ENCODE measurements around the gene CBLIF. TPM values are rescaled to one million over a fixed set of nuclear protein-coding genes. Genes with fewer than 3 reads are reported as not detected.
"Not testable (repeated sequence)": the region's sequence is repeated elsewhere in the genome, so short reads cannot be mapped to it uniquely, and the experiment has no call there.

CBLIF gene
- total RNA-seq, 4 donors from 2014 or later: not detected

GRCh38 chr11:59787816-59788215, 57.5 kb downstream of the CBLIF start:
- no peak for TF ChIP-seq CTCF (IDR thresholded peaks at IDR 0.05)
- no peak for TF ChIP-seq POLR2A (IDR thresholded peaks at IDR 0.05)
- H3K4me3 ChIP-seq (ENCODE audit: low read depth, poor library complexity, severe bottlenecking): no peak overlapping the region
- no peak for DNase-seq (ENCODE audit: low spot score in 2 of 2)
- 62 to 69% methylated on average over 3 of the region's 3 CpGs for WGBS, 2 donors
- intact Hi-C loops (cut with DNase I; ENCODE audit: low total_unique reads): loop anchor here (5.0 kb wide), 1 partner anchor 441 kb away; no protein-coding TSS in a partner anchor

- TF ChIP-seq POLR2A (IDR thresholded peaks at IDR 0.05): no peak
- TF ChIP-seq CTCF (IDR thresholded peaks at IDR 0.05): no peak
- WGBS, 2 donors: 77 to 80% methylated on average over 4 of the region's 4 CpGs
Measured at GRCh38 chr11:59787255-59787588, 58.1 kb downstream of the CBLIF start.

DNA sequence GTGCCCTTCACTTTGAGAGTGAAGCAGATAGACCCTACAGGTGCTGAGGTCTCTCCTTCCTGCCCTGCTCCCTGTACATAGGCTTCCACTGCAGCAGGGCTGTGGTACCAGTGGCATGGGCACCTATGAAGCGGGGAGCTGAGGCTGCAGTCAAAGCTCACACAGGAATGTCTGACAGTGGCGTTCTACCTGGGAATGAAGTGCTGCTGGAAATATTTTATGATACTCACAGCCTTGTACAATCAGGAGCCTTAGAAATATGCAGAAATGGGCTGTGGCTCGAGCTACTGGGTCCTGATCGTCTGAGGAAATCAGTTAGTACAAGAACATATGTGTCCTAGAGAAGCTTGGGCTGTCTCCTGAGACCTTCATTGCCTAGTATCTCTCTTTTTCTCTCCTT, 59.5 kb downstream of the CBLIF start:
- WGBS, 2 donors: 91 to 92% methylated on average over 4 of the region's 4 CpGs
- H3K4me3 ChIP-seq (ENCODE audit: low read depth, poor library complexity, severe bottlenecking): no peak overlapping the region
- DNase-seq (ENCODE audit: low spot score in 2 of 2): no peak
- no peak for TF ChIP-seq CTCF (IDR thresholded peaks at IDR 0.05)
- no peak for TF ChIP-seq POLR2A (IDR thresholded peaks at IDR 0.05)
- intact Hi-C loops (cut with DNase I; ENCODE audit: low total_unique reads): loop anchor here (5.0 kb wide), 1 partner anchor 439 kb away; no protein-coding TSS in a partner anchor

More at GRCh38 chr11:59787255-59787588, 58.1 kb downstream of the CBLIF start:
- intact Hi-C loops (cut with DNase I; ENCODE audit: low total_unique reads): loop anchor here (5.0 kb wide), 1 partner anchor 440 kb away; no protein-coding TSS in a partner anchor
- no peak overlapping the region for H3K4me3 ChIP-seq (ENCODE audit: low read depth, poor library complexity, severe bottlenecking)
- no peak for DNase-seq (ENCODE audit: low spot score in 2 of 2)

DNA sequence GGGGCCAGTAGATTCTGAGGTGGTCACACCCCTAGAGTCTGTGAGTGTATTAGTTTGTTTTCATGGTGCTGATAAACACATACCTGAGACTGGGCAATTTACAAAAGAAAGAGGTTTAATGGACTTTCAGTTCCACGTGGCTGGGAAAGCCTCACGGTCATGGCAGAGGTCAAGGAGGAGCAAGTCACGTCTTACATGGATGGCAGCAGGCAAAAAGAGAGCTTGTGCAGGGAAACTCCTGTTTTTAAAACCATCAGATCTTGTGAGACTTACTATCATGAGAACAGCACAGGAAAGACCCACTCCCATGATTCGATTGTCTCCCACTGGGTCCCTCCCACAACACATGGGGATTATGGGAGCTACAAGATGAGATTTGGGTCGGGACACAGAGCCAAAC, 60.9 kb downstream of the CBLIF start:
- 78 to 84% methylated on average over 5 of the region's 5 CpGs for WGBS, 2 donors
- DNase-seq (ENCODE audit: low spot score in 2 of 2); H3K4me3 ChIP-seq (ENCODE audit: low read depth, poor library complexity, severe bottlenecking); intact Hi-C loops (cut with DNase I; ENCODE audit: low total_unique reads): not testable (repeated sequence)

DNA sequence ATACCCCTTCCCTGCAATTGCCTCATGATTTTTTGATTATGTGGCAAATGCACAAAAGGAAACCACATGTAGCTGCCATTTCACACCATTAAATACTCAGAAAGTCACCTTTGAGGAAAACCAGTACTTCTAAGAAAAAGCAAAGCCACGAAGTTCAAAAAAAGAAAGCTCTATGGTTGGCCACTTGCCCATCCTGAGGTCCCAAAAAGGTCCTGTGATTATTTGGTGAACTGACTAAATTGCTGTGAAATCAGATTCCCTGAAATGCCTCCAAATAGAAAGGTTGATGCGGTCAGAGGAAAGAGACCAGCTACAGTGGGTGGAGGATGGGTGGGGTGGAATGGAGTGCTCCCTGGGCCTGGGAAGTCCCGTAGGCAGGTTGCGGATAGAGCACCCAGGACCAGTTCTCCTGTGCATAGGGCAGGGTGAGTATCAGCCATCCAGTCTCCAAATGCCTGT, 61.6 kb downstream of the CBLIF start:
- no peak for DNase-seq (ENCODE audit: low spot score in 2 of 2)
- no peak overlapping the region for H3K4me3 ChIP-seq (ENCODE audit: low read depth, poor library complexity, severe bottlenecking)
- WGBS, 2 donors: 85 to 88% methylated on average over 4 of the region's 4 CpGs
- intact Hi-C loops (cut with DNase I; ENCODE audit: low total_unique reads): no loop called here
- TF ChIP-seq POLR2A (IDR thresholded peaks at IDR 0.05) (no peak), CTCF (IDR thresholded peaks at IDR 0.05) (no peak)

- TF ChIP-seq CTCF (IDR thresholded peaks at IDR 0.05): no peak
- no peak for TF ChIP-seq POLR2A (IDR thresholded peaks at IDR 0.05)
- intact Hi-C loops (cut with DNase I; ENCODE audit: low total_unique reads): no loop called here
- H3K4me3 ChIP-seq (ENCODE audit: low read depth, poor library complexity, severe bottlenecking): no peak overlapping the region
- 76 to 81% methylated on average over 2 of the region's 2 CpGs for WGBS, 2 donors
- no peak for DNase-seq (ENCODE audit: low spot score in 2 of 2)
Measured at GRCh38 chr11:59782080-59782479, 63.2 kb downstream of the CBLIF start.
